NCI-H187 (cell line): ENCODE measurements around the gene PCK1.

Source experiments
- DNase-seq, 2 experiments: peaks; one replicate each; lab custom pipeline; 2025; lab: John Stamatoyannopoulos, UW

Gene PCK1

GRCh38 chr20:57561356-57562279 is 708 bp downstream of the PCK1 start:
- no peak for DNase-seq

- no peak for DNase-seq
Measured at GRCh38 chr20:57562541-57563465, 1.9 kb downstream of the PCK1 start.

- no peak for DNase-seq
Measured at GRCh38 chr20:57563522-57563921, 2.6 kb downstream of the PCK1 start.

GRCh38 chr20:57564180-57564802 is 3.4 kb downstream of the PCK1 start:
- no peak for DNase-seq

- DNase-seq, result no peak
Measured at GRCh38 chr20:57564951-57565642, 4.2 kb downstream of the PCK1 start.

GRCh38 chr20:57566399-57566798 is 5.5 kb downstream of the PCK1 start:
- no peak for DNase-seq

- no peak for DNase-seq
Measured at GRCh38 chr20:57566803-57567459, 6.0 kb downstream of the PCK1 start.

- no peak for DNase-seq
Measured at GRCh38 chr20:57567471-57568079, 6.7 kb downstream of the PCK1 start.

- DNase-seq, result no peak
Measured at GRCh38 chr20:57568088-57568896, 7.4 kb downstream of the PCK1 start.

GRCh38 chr20:57568960-57569359 is 8.1 kb downstream of the PCK1 start:
- DNase-seq, result no peak

GRCh38 chr20:57570145-57570850 is 9.4 kb downstream of the PCK1 start:
- no peak for DNase-seq

GRCh38 chr20:57570920-57571319 is 10.0 kb downstream of the PCK1 start:
- DNase-seq, result no peak

GRCh38 chr20:57571782-57572416 is 11.0 kb downstream of the PCK1 start:
- no peak for DNase-seq

- no peak for DNase-seq
Measured at GRCh38 chr20:57573242-57573641, 12.3 kb downstream of the PCK1 start.

- DNase-seq, result no peak
Measured at GRCh38 chr20:57573894-57574293, 13.0 kb downstream of the PCK1 start.

- no peak for DNase-seq
Measured at GRCh38 chr20:57574954-57575353, 14.0 kb downstream of the PCK1 start.

- DNase-seq, result no peak
Measured at GRCh38 chr20:57576002-57576401, 15.1 kb downstream of the PCK1 start.

- no peak for DNase-seq
Measured at GRCh38 chr20:57576617-57577550, 16.0 kb downstream of the PCK1 start.
